Measurements from ENCODE around the gene ANKRD40CL.
A peak's percentile ranks its signal among the peaks of the same experiment; 100 is the strongest.

The ANKRD40CL gene

DNA sequence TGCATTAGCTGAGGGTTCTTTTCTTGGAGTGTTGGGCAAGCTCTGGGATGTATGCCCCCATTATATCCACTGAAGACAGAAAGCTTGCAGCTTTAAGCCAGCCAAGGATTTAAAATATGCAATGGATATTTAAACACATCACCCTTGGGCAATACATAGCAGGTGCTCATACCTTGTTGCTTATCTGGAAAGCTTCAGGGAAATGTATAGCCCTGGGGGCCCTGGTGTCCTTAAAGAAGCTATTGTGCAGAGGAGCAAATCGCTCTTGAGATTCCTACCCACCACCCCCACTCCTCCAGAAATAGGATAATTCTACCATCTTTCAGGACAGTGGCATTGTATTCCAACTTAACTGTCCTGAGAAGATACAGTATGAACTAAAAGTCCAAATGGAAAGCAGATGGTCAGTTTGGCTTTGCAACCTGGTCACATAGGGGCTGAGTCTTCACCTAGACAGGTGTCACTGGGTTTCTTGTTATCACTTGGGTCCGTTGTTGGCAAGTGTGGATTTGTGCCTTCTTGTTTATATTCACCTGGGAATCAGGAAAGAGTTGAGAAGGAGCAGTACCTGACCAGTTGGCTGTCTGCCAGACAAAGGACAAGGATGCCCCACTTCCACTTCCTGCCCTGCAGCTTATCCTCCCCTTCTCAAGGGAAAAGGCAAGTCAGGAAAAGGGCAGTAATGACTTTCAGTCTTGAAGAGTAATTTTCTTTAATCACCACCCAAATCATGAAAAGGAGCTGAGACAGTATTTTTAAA, 3.4 kb downstream of the ANKRD40CL start:
- peaks cover 28% of the 10 kb centered on the region for H3K4me1 Mint-ChIP-seq
- no peaks in the 10 kb centered on the region for H3K36me3 Mint-ChIP-seq (ENCODE audit: low read depth)
- TF ChIP-seq, protein P1, sequence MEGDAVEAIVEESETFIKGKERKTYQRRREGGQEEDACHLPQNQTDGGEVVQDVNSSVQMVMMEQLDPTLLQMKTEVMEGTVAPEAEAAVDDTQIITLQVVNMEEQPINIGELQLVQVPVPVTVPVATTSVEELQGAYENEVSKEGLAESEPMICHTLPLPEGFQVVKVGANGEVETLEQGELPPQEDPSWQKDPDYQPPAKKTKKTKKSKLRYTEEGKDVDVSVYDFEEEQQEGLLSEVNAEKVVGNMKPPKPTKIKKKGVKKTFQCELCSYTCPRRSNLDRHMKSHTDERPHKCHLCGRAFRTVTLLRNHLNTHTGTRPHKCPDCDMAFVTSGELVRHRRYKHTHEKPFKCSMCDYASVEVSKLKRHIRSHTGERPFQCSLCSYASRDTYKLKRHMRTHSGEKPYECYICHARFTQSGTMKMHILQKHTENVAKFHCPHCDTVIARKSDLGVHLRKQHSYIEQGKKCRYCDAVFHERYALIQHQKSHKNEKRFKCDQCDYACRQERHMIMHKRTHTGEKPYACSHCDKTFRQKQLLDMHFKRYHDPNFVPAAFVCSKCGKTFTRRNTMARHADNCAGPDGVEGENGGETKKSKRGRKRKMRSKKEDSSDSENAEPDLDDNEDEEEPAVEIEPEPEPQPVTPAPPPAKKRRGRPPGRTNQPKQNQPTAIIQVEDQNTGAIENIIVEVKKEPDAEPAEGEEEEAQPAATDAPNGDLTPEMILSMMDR (IDR thresholded peaks at IDR 0.05; ENCODE audit: unreplicated experiment in 3 of 3): no peak
- H3K4me3 Mint-ChIP-seq: peak overlapping the region in 1 of 3 experiments; percentile 45
- H3K9me3 Mint-ChIP-seq: no peaks in the 10 kb centered on the region
- H3K27ac Mint-ChIP-seq: peak overlapping the region in 2 of 3 experiments; percentile 23 to 36
- no peaks in the 10 kb centered on the region for H3K27me3 Mint-ChIP-seq (ENCODE audit: low read depth)

DNA sequence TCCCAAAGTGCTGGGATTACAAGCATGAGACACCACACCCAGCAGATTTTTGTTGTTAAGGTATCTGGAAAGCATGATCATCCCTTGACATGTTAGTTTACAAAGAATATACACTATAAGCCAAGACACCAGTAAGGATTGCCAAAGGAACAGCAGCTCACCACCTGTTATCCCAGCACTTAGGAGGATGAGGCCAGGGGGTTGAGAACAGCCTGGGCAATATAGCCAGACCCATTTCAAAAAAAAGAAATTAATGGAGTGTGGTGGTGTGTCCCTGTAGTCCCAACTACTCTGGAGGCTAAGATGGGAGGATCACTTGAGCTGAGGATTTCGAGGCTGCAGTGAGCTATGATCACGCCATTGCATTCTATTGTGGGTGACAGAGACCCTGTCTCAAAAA, 5.1 kb downstream of the ANKRD40CL start:
- no peaks in the 10 kb centered on the region for H3K36me3 Mint-ChIP-seq (ENCODE audit: low read depth)
- H3K27ac Mint-ChIP-seq: no peak overlapping the region
- no peaks in the 10 kb centered on the region for H3K27me3 Mint-ChIP-seq (ENCODE audit: low read depth)
- peaks cover 31% of the 10 kb centered on the region for H3K4me1 Mint-ChIP-seq
- TF ChIP-seq, protein P1 (IDR thresholded peaks at IDR 0.05; ENCODE audit: unreplicated experiment in 3 of 3): no peak
- H3K4me3 Mint-ChIP-seq: peak overlapping the region in 2 of 3 experiments; percentile 25 to 29
- no peaks in the 10 kb centered on the region for H3K9me3 Mint-ChIP-seq

DNA sequence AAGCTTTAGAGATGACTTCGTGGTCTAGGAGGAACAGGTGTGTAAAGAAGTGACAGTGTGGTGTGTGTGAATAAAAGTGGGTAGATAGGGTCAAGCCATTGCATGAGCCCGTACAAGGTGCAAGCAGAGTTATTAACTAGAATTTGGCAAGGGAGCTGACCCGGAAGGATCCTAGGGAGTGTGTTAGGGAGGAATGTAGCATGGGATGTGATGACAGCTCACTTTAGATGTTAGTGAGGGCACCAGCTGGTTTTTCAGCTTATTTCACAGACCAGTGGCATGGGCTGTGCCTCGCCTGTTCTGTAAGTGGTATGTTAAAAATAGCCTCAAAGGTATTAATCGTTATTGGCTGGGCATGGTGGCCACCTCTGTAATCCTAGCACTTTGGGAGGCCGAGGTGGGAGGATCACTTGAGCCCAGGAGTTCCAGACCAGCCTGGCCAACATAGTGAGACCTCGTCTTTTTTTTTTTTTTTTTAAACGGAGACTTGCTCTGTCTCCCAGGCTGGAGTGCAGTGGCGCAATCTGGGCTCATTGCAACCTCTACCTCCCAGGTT, 8.3 kb downstream of the ANKRD40CL start:
- peaks cover 13% of the 10 kb centered on the region for H3K4me1 Mint-ChIP-seq
- no peaks in the 10 kb centered on the region for H3K27me3 Mint-ChIP-seq (ENCODE audit: low read depth)
- H3K4me3 Mint-ChIP-seq: no peak overlapping the region
- peaks cover 15% of the 10 kb centered on the region for H3K36me3 Mint-ChIP-seq (ENCODE audit: low read depth)
- TF ChIP-seq, protein P1 (IDR thresholded peaks at IDR 0.05; ENCODE audit: unreplicated experiment in 3 of 3): no peak
- no peaks in the 10 kb centered on the region for H3K9me3 Mint-ChIP-seq
- peak overlapping the region in 1 of 3 experiments; percentile 15 for H3K27ac Mint-ChIP-seq

DNA sequence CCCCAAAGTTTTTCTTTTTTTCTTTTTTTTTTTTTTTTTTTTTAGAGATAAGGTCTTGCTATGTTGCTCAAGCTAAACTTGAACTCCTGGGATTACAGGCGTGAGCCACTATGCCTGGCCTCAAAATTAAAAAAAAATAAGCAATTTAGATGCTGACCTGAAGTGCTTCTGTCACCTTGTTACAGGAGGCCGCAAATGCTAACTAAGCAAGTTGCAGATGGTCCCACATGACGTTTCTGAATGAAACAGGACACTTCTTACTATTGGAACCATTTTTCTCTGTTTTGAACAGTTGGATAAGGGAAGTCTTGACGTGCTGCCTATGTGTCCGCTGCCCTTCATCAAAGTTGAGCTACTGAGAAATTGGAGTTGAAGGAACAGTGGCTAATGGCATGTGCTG, 8.8 kb downstream of the ANKRD40CL start:
- Mint-ChIP-seq H3K9me3 (no peaks in the 10 kb centered on the region), H3K36me3 (ENCODE audit: low read depth) (peaks cover 19% of the 10 kb centered on the region), H3K4me3 (no peak overlapping the region), H3K4me1 (peaks cover 11% of the 10 kb centered on the region), H3K27me3 (ENCODE audit: low read depth) (no peaks in the 10 kb centered on the region), H3K27ac (no peak overlapping the region)
- TF ChIP-seq, protein P1 (IDR thresholded peaks at IDR 0.05; ENCODE audit: unreplicated experiment in 3 of 3): no peak

DNA sequence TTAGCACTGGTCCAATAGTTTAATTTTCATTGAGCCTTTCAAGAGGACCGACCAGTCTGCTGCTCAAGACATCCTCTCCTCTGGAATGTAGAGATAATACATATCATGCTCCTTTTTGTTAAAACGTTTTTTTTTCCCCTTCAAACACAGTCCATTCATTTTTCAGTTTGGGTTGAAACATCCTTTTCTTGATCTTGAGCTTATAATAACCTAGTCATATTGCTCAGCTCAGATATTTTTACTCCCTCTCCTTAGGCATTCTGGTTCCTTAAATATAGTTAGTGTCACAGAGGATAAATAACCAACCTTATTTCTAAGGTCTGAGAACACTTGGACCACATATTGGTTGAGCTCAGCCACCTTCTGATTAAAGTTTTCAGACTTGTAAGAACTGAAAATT, 12.8 kb downstream of the ANKRD40CL start:
- no peaks in the 10 kb centered on the region for H3K9me3 Mint-ChIP-seq
- peaks cover 5% of the 10 kb centered on the region for H3K4me1 Mint-ChIP-seq
- no peak overlapping the region for H3K4me3 Mint-ChIP-seq
- H3K36me3 Mint-ChIP-seq (ENCODE audit: low read depth): peaks cover 50% of the 10 kb centered on the region
- TF ChIP-seq, protein P1 (IDR thresholded peaks at IDR 0.05; ENCODE audit: unreplicated experiment in 3 of 3): no peak
- no peaks in the 10 kb centered on the region for H3K27me3 Mint-ChIP-seq (ENCODE audit: low read depth)
- no peak overlapping the region for H3K27ac Mint-ChIP-seq

DNA sequence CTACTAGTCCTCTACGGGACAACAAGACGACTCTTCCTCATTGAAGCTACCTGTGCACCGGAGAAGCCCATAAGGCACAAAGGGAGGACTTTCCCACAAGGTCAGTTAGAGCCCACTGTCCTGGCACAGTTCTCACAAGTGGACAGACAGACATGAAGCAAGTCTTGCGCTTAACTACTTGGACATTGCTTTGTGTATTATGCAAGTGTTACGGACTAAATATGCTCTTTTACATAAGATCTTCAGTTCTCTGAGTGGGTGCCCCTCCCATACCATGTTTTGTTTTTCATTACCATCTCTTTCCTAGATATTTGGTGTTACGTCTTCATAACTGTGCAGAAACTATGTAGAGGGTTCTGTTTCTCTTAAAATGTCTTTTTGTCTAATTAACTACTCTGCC, 18.1 kb downstream of the ANKRD40CL start:
- Mint-ChIP-seq H3K9me3 (no peaks in the 10 kb centered on the region), H3K36me3 (ENCODE audit: low read depth) (peaks cover 71% of the 10 kb centered on the region), H3K27ac (peak overlapping the region in 1 of 3 experiments; percentile 1), H3K27me3 (ENCODE audit: low read depth) (no peaks in the 10 kb centered on the region), H3K4me1 (no peaks in the 10 kb centered on the region), H3K4me3 (no peak overlapping the region)
- TF ChIP-seq, protein P1 (IDR thresholded peaks at IDR 0.05; ENCODE audit: unreplicated experiment in 3 of 3): no peak

All from nephron (organoid).